ENCODE measurements around the gene DLG1. TPM values are rescaled to one million over a fixed set of nuclear protein-coding genes. Genes with fewer than 3 reads are reported as not detected.

DLG1 gene
- total and polyA plus RNA-seq, 4 donors: 12.7 to 51.2 (median 22.3) TPM

GRCh38 chr3:197014024-197014423 lies 284.4 kb downstream of the DLG1 start:
- Histone ChIP-seq H3K27ac (ENCODE audit: low read depth in 1 of 2, low read length in 2 of 2) (no peak overlapping the region), H3K36me3 (ENCODE audit: control insufficient read depth in 4 of 4, insufficient read depth in 3 of 4, low read depth in 1 of 4, low read length in 3 of 4) (no peaks in the 10 kb centered on the region), H3K4me1 (ENCODE audit: control insufficient read depth in 4 of 4, insufficient read depth in 4 of 4, low read length in 3 of 4) (no peaks in the 10 kb centered on the region), H3K9ac (ENCODE audit: low read depth in 1 of 2, low read length in 2 of 2) (no peak overlapping the region), H3K9me3 (ENCODE audit: control insufficient read depth in 4 of 4, low read length in 3 of 4) (no peaks in the 10 kb centered on the region), H3K4me3 (ENCODE audit: low read depth in 1 of 3, low read length in 3 of 3) (no peak overlapping the region), H3K27me3 (ENCODE audit: control insufficient read depth in 4 of 4, insufficient read depth in 4 of 4, low read length in 3 of 4) (no peaks in the 10 kb centered on the region)
- WGBS: 96% methylated on average over 6 of the region's 6 CpGs
- DNase-seq (ENCODE audit: low spot score): no peak
- no peak for TF ChIP-seq ATF3 (IDR thresholded peaks at IDR 0.05)
- no peak for TF ChIP-seq YY1 (IDR thresholded peaks at IDR 0.05)
- TF ChIP-seq HNF4G (IDR thresholded peaks at IDR 0.05): no peak
- no peak for TF ChIP-seq GABPA (IDR thresholded peaks at IDR 0.05 in 1 of 2, conservative IDR thresholded peaks at IDR 0.05 in 1 of 2)
- no peak for TF ChIP-seq FOXA2 (IDR thresholded peaks at IDR 0.05)
- TF ChIP-seq NR2F2 (IDR thresholded peaks at IDR 0.05): no peak
- TF ChIP-seq RXRA (IDR thresholded peaks at IDR 0.05): no peak
- TF ChIP-seq FOXA1 (IDR thresholded peaks at IDR 0.05): no peak
- no peak for TF ChIP-seq MAX (IDR thresholded peaks at IDR 0.05)
- no peak for TF ChIP-seq HNF4A (conservative IDR thresholded peaks at IDR 0.05)
- no peak for TF ChIP-seq JUND (IDR thresholded peaks at IDR 0.05)
- TF ChIP-seq EGR1 (IDR thresholded peaks at IDR 0.05; ENCODE audit: low read depth in 2 of 2): no peak
- no peak for TF ChIP-seq CTCF (IDR thresholded peaks at IDR 0.05; ENCODE audit: low read depth, low read length, missing input control)
- TF ChIP-seq SP1 (IDR thresholded peaks at IDR 0.05): no peak
- TF ChIP-seq TAF1 (conservative IDR thresholded peaks at IDR 0.05): no peak
- TF ChIP-seq REST (IDR thresholded peaks at IDR 0.05): no peak
- TF ChIP-seq ZBTB33 (IDR thresholded peaks at IDR 0.05): no peak
- no peak for TF ChIP-seq RAD21 (IDR thresholded peaks at IDR 0.05)

Measured in liver (tissue), 9 donors.